Esophagus muscularis mucosa (tissue), 4 donors: ENCODE measurements around the gene YY2. TPM values are rescaled to one million over a fixed set of nuclear protein-coding genes. Genes with fewer than 3 reads are reported as not detected.

Experiments used
- DNase-seq: peaks from one replicate; pipeline ENCODE4 v3.0.0-alpha.2; 2017; ENCODE audit errors: extremely low spot score
- H3K27ac ChIP-seq, 4 donors: fragments of 200-600 bp; sonication (generic); replicated peaks in 1 of 4; 1 replicate in 3 of 4; 2 replicates in 1 of 4; pipeline ENCODE4 v1.5.1; 2016 to 2019; ENCODE audit warnings: mild to moderate bottlenecking in 1 of 4
- H3K27me3 ChIP-seq, 4 donors: fragments of 200-600 bp; sonication (generic); one replicate each; pipeline versions ENCODE4 v1.5.1 to v1.6.0; 2016 to 2019
- H3K36me3 ChIP-seq, 4 donors: fragments of 200-600 bp; sonication (generic); one replicate each; pipeline ENCODE4 v1.5.1; 2016 to 2019
- H3K4me1 ChIP-seq, 4 donors: fragments of 200-600 bp; sonication (generic); one replicate each; pipeline ENCODE4 v1.5.1; 2016 to 2019
- H3K4me3 ChIP-seq, 4 donors: fragments of 200-600 bp; sonication (generic); 1 replicate in 2 of 4; 2 replicates in 2 of 4; pipeline ENCODE4 v1.5.1; 2016 to 2019; ENCODE audit warnings: mild to moderate bottlenecking in 4 of 4, moderate library complexity in 1 of 4
- H3K9me3 ChIP-seq, 4 donors: fragments of 200-600 bp; sonication (generic); 1 replicate in 3 of 4; 2 replicates in 1 of 4; pipeline ENCODE4 v1.5.1; 2016 to 2019
- CTCF ChIP-seq, 3 experiments: fragments of 200-600 bp in 2 of 3; fragments of 450-650 bp in 1 of 3; sonication (generic) in 2 of 3; IDR thresholded peaks; one replicate each; pipeline ENCODE4 v1.5.1; 2017 to 2019; ENCODE audit warnings: antibody characterized with exemption in 3 of 3, mild to moderate bottlenecking in 2 of 3, moderate library complexity in 1 of 3
- EP300 ChIP-seq: sonication (generic); formaldehyde crosslinking; IDR thresholded peaks from one replicate; pipeline ENCODE4 v1.6.1; 2017; ENCODE audit warnings: antibody characterized with exemption
- POLR2A ChIP-seq: fragments of 450-650 bp; IDR thresholded peaks from one replicate; pipeline ENCODE4 v1.6.1; 2017; ENCODE audit warnings: antibody characterized with exemption, moderate library complexity, mild to moderate bottlenecking, low read depth
- POLR2AphosphoS5 ChIP-seq, 2 donors: sonication (generic); formaldehyde crosslinking; IDR thresholded peaks; one replicate each; pipeline ENCODE4 v1.6.1; 2017; ENCODE audit warnings: antibody characterized with exemption in 2 of 2
- WGBS: methylation state at CpG from one replicate; pipeline ENCODE4 v1.1.5; 2018; 5-methylcytosine and 5-hydroxymethylcytosine counted together
- intact Hi-C: fragments of 100-400 bp; cut with DNase I; formaldehyde crosslinking; loops from one replicate; pipeline ENCODE4 v1.15.1; 2023
- total RNA-seq, 4 donors: library from RNA; depleted of rRNA; stranded (reverse); fragments of >200 nt; gene quantifications; one replicate each; pipeline versions ENCODE4 v1.1.0 to v1.2.1, GENCODE V29; 2016

YY2 gene
- total RNA-seq, 4 donors from 2014 or later: 0.84 to 1.7 (median 1.2) TPM

- peaks cover 0 to 8% (median 0%) of the 10 kb centered on the region in 4 donors for H3K36me3 ChIP-seq
- no peak for DNase-seq
- H3K4me3 ChIP-seq: no peak overlapping the region
- 40% methylated on average over 1 of the region's 1 CpG for WGBS
- TF ChIP-seq CTCF (IDR thresholded peaks at IDR 0.05): no peak
- H3K27ac ChIP-seq: no peak overlapping the region
- intact Hi-C loops: no loop called here
- H3K9me3 ChIP-seq: no peaks in the 10 kb centered on the region
- H3K27me3 ChIP-seq: no peaks in the 10 kb centered on the region
- peaks cover 0 to 15% (median 5%) of the 10 kb centered on the region in 4 donors for H3K4me1 ChIP-seq
Measured at GRCh38 chrX:21875013-21875412, 19.2 kb downstream of the YY2 start.

- Histone ChIP-seq H3K4me3 (no peak overlapping the region), H3K27ac (no peak overlapping the region), H3K27me3 (no peaks in the 10 kb centered on the region), H3K9me3 (no peaks in the 10 kb centered on the region), H3K4me1 (no peaks in the 10 kb centered on the region), H3K36me3 (peaks cover 0 to 11% (median 0%) of the 10 kb centered on the region in 4 donors)
- intact Hi-C loops: no loop called here
- TF ChIP-seq POLR2A (no peak), EP300 (no peak), POLR2AphosphoS5 (IDR thresholded peaks at IDR 0.05) (no peak), CTCF (IDR thresholded peaks at IDR 0.05) (no peak)
- DNase-seq: no peak
- 91% methylated on average over 3 of the region's 3 CpGs for WGBS
Measured at GRCh38 chrX:21881881-21882574, 26.2 kb downstream of the YY2 start.

GRCh38 chrX:21883258-21883657, 27.5 kb downstream of the YY2 start:
- WGBS: 73% methylated on average over 5 of the region's 5 CpGs
- H3K4me3 ChIP-seq: no peak overlapping the region
- no peaks in the 10 kb centered on the region for H3K27me3 ChIP-seq
- H3K9me3 ChIP-seq: no peaks in the 10 kb centered on the region
- no peak for DNase-seq
- TF ChIP-seq POLR2AphosphoS5 (IDR thresholded peaks at IDR 0.05): no peak
- no peak for TF ChIP-seq EP300
- TF ChIP-seq POLR2A: no peak
- TF ChIP-seq CTCF (IDR thresholded peaks at IDR 0.05): no peak
- intact Hi-C loops: no loop called here
- no peaks in the 10 kb centered on the region for H3K4me1 ChIP-seq
- H3K36me3 ChIP-seq: peaks cover 0 to 11% (median 0%) of the 10 kb centered on the region in 4 donors
- no peak overlapping the region for H3K27ac ChIP-seq

GRCh38 chrX:21885568-21885967, 29.8 kb downstream of the YY2 start:
- intact Hi-C loops: no loop called here
- Histone ChIP-seq H3K4me3 (no peak overlapping the region), H3K27me3 (no peaks in the 10 kb centered on the region), H3K27ac (no peak overlapping the region), H3K36me3 (peaks cover 0 to 3% (median 0%) of the 10 kb centered on the region in 4 donors), H3K9me3 (no peaks in the 10 kb centered on the region), H3K4me1 (no peaks in the 10 kb centered on the region)
- DNase-seq: no peak
- no peak for TF ChIP-seq POLR2A
- TF ChIP-seq EP300: no peak
- TF ChIP-seq CTCF (IDR thresholded peaks at IDR 0.05): no peak
- no peak for TF ChIP-seq POLR2AphosphoS5 (IDR thresholded peaks at IDR 0.05)
- WGBS: 93% methylated on average over 1 of the region's 1 CpG

- Histone ChIP-seq H3K27ac (no peak overlapping the region), H3K27me3 (no peaks in the 10 kb centered on the region), H3K36me3 (no peaks in the 10 kb centered on the region), H3K4me1 (peaks cover 0 to 5% (median 0%) of the 10 kb centered on the region in 4 donors), H3K4me3 (no peak overlapping the region), H3K9me3 (no peaks in the 10 kb centered on the region)
- no peak for TF ChIP-seq POLR2A
- no peak for TF ChIP-seq EP300
- no peak for TF ChIP-seq POLR2AphosphoS5 (IDR thresholded peaks at IDR 0.05)
- TF ChIP-seq CTCF (IDR thresholded peaks at IDR 0.05): no peak
- WGBS: 49% methylated on average over 2 of the region's 2 CpGs
- intact Hi-C loops: no loop called here
- DNase-seq: no peak
Measured at GRCh38 chrX:21905313-21905712, 49.5 kb downstream of the YY2 start.
